H1 (cell line): ENCODE measurements around the gene ARHGAP24. TPM values are rescaled to one million over a fixed set of nuclear protein-coding genes. Genes with fewer than 3 reads are reported as not detected.

Source experiments
- CTCF ChIA-PET: fragments of 300-600 bp; sonication (Branson Sonifier 250); formaldehyde crosslinking; loops from one replicate; lab custom pipeline; 2021; ENCODE audit not compliant: partially characterized antibody; lab: Charles Lee
- POLR2A ChIA-PET: fragments of 300-600 bp; sonication (Branson Sonifier 250); formaldehyde crosslinking; loops from one replicate; lab custom pipeline; 2021; ENCODE audit warnings: inconsistent platforms; ENCODE audit not compliant: partially characterized antibody; lab: Charles Lee
- DNase-seq, 2 experiments: peaks; one replicate each; pipeline versions ENCODE4 v3.0.0 to v3.0.0-alpha.2; 2010 to 2022; ENCODE audit warnings: low spot score in 2 of 2, low read depth in 1 of 2, mixed read lengths in 1 of 2
- FAIRE-seq: peaks from 2 replicates; lab custom pipeline; 2011; peaks lifted over from hg19 to GRCh38; lab: Jason Lieb, UNC
- H2AFZ ChIP-seq: 2 replicates; pipeline ENCODE4 v1.8.1; 2012; ENCODE audit warnings: low read length, inconsistent platforms
- H2AK5ac ChIP-seq: 2 replicates; pipeline ENCODE4 v1.6.1; 2013; ENCODE audit warnings: low read depth, low read length
- H2BK120ac ChIP-seq: replicated peaks from 2 replicates; pipeline ENCODE3; 2013; ENCODE audit warnings: low read depth, low read length, inconsistent platforms
- H2BK12ac ChIP-seq: 2 replicates; pipeline ENCODE4 v1.6.1; 2013; ENCODE audit warnings: low read depth, low read length
- H2BK15ac ChIP-seq: 2 replicates; pipeline ENCODE4 v1.6.1; 2013; ENCODE audit warnings: low read length
- H2BK20ac ChIP-seq: 2 replicates; pipeline ENCODE4 v1.6.1; 2013; ENCODE audit warnings: low read length
- H2BK5ac ChIP-seq: 2 replicates; pipeline ENCODE4 v1.6.1; 2013; ENCODE audit warnings: low read depth, low read length
- H3K14ac ChIP-seq: 2 replicates; pipeline ENCODE4 v1.6.1; 2013; ENCODE audit warnings: inconsistent platforms; ENCODE audit not compliant: insufficient read length
- H3K18ac ChIP-seq: 2 replicates; pipeline ENCODE4 v1.6.1; 2013; ENCODE audit warnings: low read length; ENCODE audit errors: extremely low read depth
- H3K23ac ChIP-seq: 2 replicates; pipeline ENCODE4 v1.6.1; 2013; ENCODE audit warnings: inconsistent platforms; ENCODE audit not compliant: insufficient read length
- H3K23me2 ChIP-seq: 2 replicates; pipeline ENCODE4 v1.6.1; 2013; ENCODE audit warnings: low read depth, low read length
- H3K27ac ChIP-seq: 2 replicates; pipeline ENCODE4 v1.6.1; 2011; ENCODE audit warnings: low read depth, low read length, inconsistent platforms
- H3K27me3 ChIP-seq, 4 experiments: replicated peaks in 1 of 4; 1 replicate in 1 of 4; 2 replicates in 3 of 4; pipeline versions ENCODE4 v1.6.1 to v1.8.1; 2011 to 2013; ENCODE audit warnings: low read length in 3 of 4, mild to moderate bottlenecking in 3 of 4, inconsistent platforms in 2 of 4, mixed read lengths in 2 of 4, moderate library complexity in 1 of 4; ENCODE audit not compliant: control insufficient read depth in 3 of 4, insufficient read depth in 3 of 4; ENCODE audit errors: extremely low read depth in 1 of 4
- H3K36me3 ChIP-seq, 4 experiments: 2 replicates each; pipeline versions ENCODE4 v1.6.1 to v1.8.1; 2011 to 2013; ENCODE audit warnings: mild to moderate bottlenecking in 4 of 4, low read length in 3 of 4, moderate library complexity in 2 of 4, control low read depth in 1 of 4, inconsistent platforms in 1 of 4; ENCODE audit not compliant: insufficient read depth in 4 of 4, control insufficient read depth in 2 of 4
- H3K4ac ChIP-seq: replicated peaks from 2 replicates; pipeline ENCODE3; 2013; ENCODE audit warnings: low read length, low read depth, mixed read lengths, inconsistent platforms; ENCODE audit not compliant: insufficient read length
- H3K4me1 ChIP-seq, 4 experiments: replicated peaks in 1 of 4; 1 replicate in 1 of 4; 2 replicates in 3 of 4; pipeline versions ENCODE4 v1.6.1 to v1.8.1; 2011 to 2013; ENCODE audit warnings: low read length in 3 of 4, inconsistent platforms in 2 of 4, mixed read lengths in 1 of 4; ENCODE audit not compliant: insufficient read depth in 4 of 4, control insufficient read depth in 3 of 4
- H3K4me2 ChIP-seq, 2 experiments: 2 replicates each; pipeline versions ENCODE4 v1.6.1 to v1.8.1; 2011 to 2013; ENCODE audit warnings: low read depth in 2 of 2, low read length in 2 of 2, control low read depth in 1 of 2, inconsistent platforms in 1 of 2, mild to moderate bottlenecking in 1 of 2; ENCODE audit not compliant: insufficient read depth in 1 of 2
- H3K4me3 ChIP-seq, 4 experiments: fragments of 200-600, 300-600 bp in 1 of 4; sonication (generic), shearing (Covaris generic), sonication (Bioruptor Twin) in 1 of 4; 2 replicates each; pipeline versions ENCODE4 v1.5.1 to v1.8.1; 2011 to 2016; ENCODE audit warnings: low read length in 4 of 4, low read depth in 3 of 4, control low read depth in 2 of 4, inconsistent platforms in 2 of 4, mild to moderate bottlenecking in 2 of 4, mixed read lengths in 1 of 4, moderate library complexity in 1 of 4; ENCODE audit not compliant: insufficient read depth in 2 of 4; ENCODE audit errors: extremely low read depth in 1 of 4
- H3K56ac ChIP-seq: replicated peaks from 2 replicates; pipeline ENCODE3; 2013; ENCODE audit warnings: low read depth, mild to moderate bottlenecking, mixed read lengths, low read length, inconsistent platforms; ENCODE audit not compliant: insufficient read length
- H3K79me1 ChIP-seq: 2 replicates; pipeline ENCODE4 v1.6.1; 2013; ENCODE audit warnings: low read depth, low read length, control low read depth
- H3K79me2 ChIP-seq, 2 experiments: 2 replicates each; pipeline versions ENCODE4 v1.6.1 to v1.8.1; 2012 to 2013; ENCODE audit warnings: low read length in 2 of 2, mild to moderate bottlenecking in 2 of 2, inconsistent platforms in 1 of 2; ENCODE audit not compliant: insufficient read depth in 2 of 2, control insufficient read depth in 1 of 2
- H3K9ac ChIP-seq, 4 experiments: replicated peaks in 1 of 4; 1 replicate in 1 of 4; 2 replicates in 3 of 4; pipeline versions ENCODE4 v1.6.1 to v1.8.1; 2011 to 2013; ENCODE audit warnings: low read depth in 3 of 4, low read length in 3 of 4, control low read depth in 2 of 4, mild to moderate bottlenecking in 2 of 4, moderate library complexity in 2 of 4, inconsistent platforms in 1 of 4; ENCODE audit errors: extremely low read depth in 1 of 4
- H3K9me3 ChIP-seq, 2 experiments: 2 replicates each; pipeline versions ENCODE4 v1.6.1 to v1.8.1; 2012 to 2013; ENCODE audit warnings: mild to moderate bottlenecking in 2 of 2, moderate library complexity in 2 of 2, control low read depth in 1 of 2, inconsistent platforms in 1 of 2, low read depth in 1 of 2, low read length in 1 of 2, mixed read lengths in 1 of 2; ENCODE audit not compliant: insufficient read depth in 2 of 2
- H4K20me1 ChIP-seq, 2 experiments: replicated peaks in 1 of 2; 2 replicates each; pipeline versions ENCODE3 to v1.8.1; 2011 to 2013; ENCODE audit warnings: inconsistent platforms in 2 of 2, low read length in 2 of 2, mild to moderate bottlenecking in 1 of 2; ENCODE audit not compliant: insufficient read depth in 2 of 2, control insufficient read depth in 1 of 2
- H4K5ac ChIP-seq: 2 replicates; pipeline ENCODE4 v1.6.1; 2013; ENCODE audit warnings: low read length, low read depth, mixed read lengths, inconsistent platforms; ENCODE audit not compliant: insufficient read length
- H4K8ac ChIP-seq: 2 replicates; pipeline ENCODE4 v1.8.0; 2013; ENCODE audit warnings: mild to moderate bottlenecking, moderate library complexity, low read length, inconsistent platforms; ENCODE audit not compliant: insufficient read depth; ENCODE audit errors: extremely low read depth
- H4K91ac ChIP-seq: replicated peaks from 2 replicates; pipeline ENCODE3; 2013; ENCODE audit warnings: low read length, mixed read lengths, inconsistent platforms; ENCODE audit not compliant: insufficient read length
- BCL11A ChIP-seq, 2 experiments: IDR thresholded peaks; one replicate each; pipeline ENCODE4 v1.6.1; 2011; ENCODE audit warnings: low read depth in 2 of 2, low read length in 2 of 2, mild to moderate bottlenecking in 2 of 2
- PHF8 ChIP-seq: fragments of 200-600 bp; sonication (generic); conservative IDR thresholded peaks from 2 replicates; pipeline ENCODE4 v1.7.1; 2012; ENCODE audit warnings: low read depth, mild to moderate bottlenecking, inconsistent platforms, low read length, moderate library complexity
- POLR2A ChIP-seq, 2 experiments: IDR thresholded peaks; 1 replicate in 1 of 2; 2 replicates in 1 of 2; pipeline ENCODE4 v1.6.1; 2011; ENCODE audit warnings: low read depth in 2 of 2, low read length in 2 of 2, mild to moderate bottlenecking in 2 of 2; ENCODE audit errors: control extremely low read depth in 1 of 2
- POLR2AphosphoS5 ChIP-seq: IDR thresholded peaks from 2 replicates; pipeline ENCODE4 v1.6.1; 2011; ENCODE audit warnings: low read depth, low read length
- RXRA ChIP-seq: IDR thresholded peaks from 2 replicates; pipeline ENCODE4 v1.6.1; 2011; ENCODE audit warnings: low read depth, mild to moderate bottlenecking, low read length, moderate library complexity; ENCODE audit not compliant: insufficient read depth
- SAP30 ChIP-seq: fragments of 300-600 bp; sonication (generic); IDR thresholded peaks from 2 replicates; pipeline ENCODE4 v1.7.1; 2012; ENCODE audit warnings: low read length, moderate library complexity, mild to moderate bottlenecking, inconsistent platforms; ENCODE audit not compliant: insufficient read depth, insufficient replicate concordance
- TBP ChIP-seq: IDR thresholded peaks from 2 replicates; pipeline ENCODE4 v1.6.1; 2011; ENCODE audit warnings: low read depth, low read length, improper control_type of control experiment
- WGBS, 2 experiments: shearing (Covaris generic) in 1 of 2; methylation state at CpG; one replicate each; pipeline versions ENCODE4 v1.1.6 to v1.1.7; 2013 to 2015; ENCODE audit warnings: low lambda C conversion rate in 2 of 2, mixed read lengths in 2 of 2, inconsistent platforms in 1 of 2, low coverage in 1 of 2, missing lambda C conversion rate in 1 of 2; ENCODE audit not compliant: insufficient replicate concordance in 2 of 2, insufficient coverage in 1 of 2, insufficient read length in 1 of 2; ENCODE audit errors: extremely low coverage in 1 of 2, missing lambda C conversion rate in 1 of 2; 5-methylcytosine and 5-hydroxymethylcytosine counted together
- polyA plus RNA-seq, 7 experiments: library from polyadenylated mRNA; depleted of rRNA in 3 of 7; stranded (reverse) in 5 of 7; unstranded in 2 of 7; fragments of >200 nt in 5 of 7; fragments of 200-250 nt in 2 of 7; gene quantifications; 1 replicate in 5 of 7; 2 replicates in 1 of 7; 4 replicates in 1 of 7; pipeline versions ENCODE4 v1.2.1 to v1.2.3, GENCODE V29; 2011 to 2013; ENCODE audit warnings: missing spikeins in 2 of 7, mixed read lengths in 2 of 7
- total RNA-seq: library from RNA; stranded (reverse); fragmentation: NEBNext Ultra II Directional; extraction: Animal tissue kit (Norgen Biotek cat#: 25700); gene quantifications from 2 replicates; pipeline ENCODE4 v1.2.1, GENCODE V29; 2021

Gene ARHGAP24
- total and polyA plus RNA-seq, 2 of the 8 experiments (the other 6 are each of a cell fraction or from before 2014, with no cell fraction given): 0.08 to 0.50 TPM

DNA sequence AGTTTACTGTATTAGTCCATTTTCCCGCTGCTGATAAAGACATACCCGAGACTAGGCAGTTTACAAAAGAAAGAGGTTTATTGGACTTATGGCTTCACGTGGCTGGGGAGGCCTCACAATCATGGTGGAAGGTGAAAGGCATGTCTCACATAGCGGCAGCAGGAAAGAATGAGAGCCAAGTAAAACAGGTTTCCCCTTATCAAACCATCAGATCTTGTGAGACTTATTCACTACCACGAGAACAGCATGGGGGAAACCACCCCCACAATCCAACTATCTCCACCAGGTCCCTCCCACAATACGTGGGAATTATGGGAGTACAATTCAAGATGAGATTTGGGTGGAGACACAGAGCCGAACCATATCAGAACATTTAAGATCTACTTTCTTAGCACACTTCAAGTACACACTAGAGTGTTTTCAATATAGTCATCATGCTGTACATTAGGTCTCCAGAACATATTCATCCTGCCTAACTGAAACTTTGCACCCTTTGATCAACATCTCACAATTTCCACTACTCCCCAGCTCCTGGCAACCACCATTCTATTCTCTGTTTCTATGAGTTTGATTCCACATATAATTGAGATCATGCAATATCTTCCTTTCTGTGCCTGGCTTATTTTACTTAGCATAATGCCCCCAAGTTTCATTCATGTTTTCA lies 341.0 kb downstream of the ARHGAP24 start:
- no peak overlapping the region for H4K91ac ChIP-seq
- H2BK15ac ChIP-seq: no peak overlapping the region
- no peak overlapping the region for H2BK20ac ChIP-seq
- H2BK12ac ChIP-seq: no peak overlapping the region
- no peak overlapping the region for H3K56ac ChIP-seq
- TF ChIP-seq PHF8 (no peak), POLR2A (IDR thresholded peaks at IDR 0.05; ENCODE audit: control extremely low read depth in 1 of 2, low read depth in 2 of 2, low read length in 2 of 2) (no peak), TBP (no peak), RXRA (no peak), POLR2AphosphoS5 (no peak), BCL11A (IDR thresholded peaks at IDR 0.05; ENCODE audit: low read depth in 2 of 2, low read length in 2 of 2) (no peak), SAP30 (no peak)
- no peak overlapping the region for H3K27ac ChIP-seq
- no peak overlapping the region for H3K18ac ChIP-seq
- no peak for FAIRE-seq
- no peak overlapping the region for H4K8ac ChIP-seq
- CTCF ChIA-PET: no interaction called here
- no peak overlapping the region for H3K23ac ChIP-seq
- H3K27me3 ChIP-seq: no peaks in the 10 kb centered on the region
- H3K4me1 ChIP-seq: no peaks in the 10 kb centered on the region
- no peak overlapping the region for H3K14ac ChIP-seq
- H2AK5ac ChIP-seq: no peak overlapping the region
- no peak for DNase-seq
- H3K9ac ChIP-seq: no peak overlapping the region
- POLR2A ChIA-PET: no interaction called here
- no peak overlapping the region for H3K4me3 ChIP-seq
- H4K20me1 ChIP-seq: no peaks in the 10 kb centered on the region
- H3K9me3 ChIP-seq: 0 out of 4 replicates have a peak, but pooled peaks cover 0 to 3% of the 10 kb centered on the region in 2 experiments
- H3K79me1 ChIP-seq: no peaks in the 10 kb centered on the region
- H3K4me2 ChIP-seq: no peak overlapping the region
- H3K79me2 ChIP-seq: no peaks in the 10 kb centered on the region
- H3K23me2 ChIP-seq: no peaks in the 10 kb centered on the region
- no peak overlapping the region for H3K4ac ChIP-seq
- H2BK120ac ChIP-seq: no peak overlapping the region
- no peak overlapping the region for H4K5ac ChIP-seq
- H2BK5ac ChIP-seq: no peak overlapping the region
- WGBS, 2 experiments: 92% methylated on average over 7 of the region's 7 CpGs; no CpG with 5 or more reads in 1 of the 2 experiments
- H3K36me3 ChIP-seq: no peaks in the 10 kb centered on the region; a peak in 1 of 8 replicates
- no peak overlapping the region for H2AFZ ChIP-seq
